Right renal cortex interstitium (tissue), 3 donors: ENCODE measurements around the gene PDP2. TPM values are rescaled to one million over a fixed set of nuclear protein-coding genes. Genes with fewer than 3 reads are reported as not detected.

Source experiments
- DNase-seq, 3 donors: peaks; one replicate each; pipeline ENCODE4 v3.0.0-alpha.2; 2013; ENCODE audit warnings: low read depth in 3 of 3, low spot score in 2 of 3
- polyA plus RNA-seq, 3 donors: library from polyadenylated mRNA; unstranded; fragments of 120-200 nt; gene quantifications; one replicate each; pipeline ENCODE4 v1.2.1, GENCODE V29; 2013; ENCODE audit not compliant: insufficient read length in 3 of 3

PDP2 gene, protein sequence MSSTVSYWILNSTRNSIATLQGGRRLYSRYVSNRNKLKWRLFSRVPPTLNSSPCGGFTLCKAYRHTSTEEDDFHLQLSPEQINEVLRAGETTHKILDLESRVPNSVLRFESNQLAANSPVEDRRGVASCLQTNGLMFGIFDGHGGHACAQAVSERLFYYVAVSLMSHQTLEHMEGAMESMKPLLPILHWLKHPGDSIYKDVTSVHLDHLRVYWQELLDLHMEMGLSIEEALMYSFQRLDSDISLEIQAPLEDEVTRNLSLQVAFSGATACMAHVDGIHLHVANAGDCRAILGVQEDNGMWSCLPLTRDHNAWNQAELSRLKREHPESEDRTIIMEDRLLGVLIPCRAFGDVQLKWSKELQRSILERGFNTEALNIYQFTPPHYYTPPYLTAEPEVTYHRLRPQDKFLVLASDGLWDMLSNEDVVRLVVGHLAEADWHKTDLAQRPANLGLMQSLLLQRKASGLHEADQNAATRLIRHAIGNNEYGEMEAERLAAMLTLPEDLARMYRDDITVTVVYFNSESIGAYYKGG
- polyA plus RNA-seq = 10 to 100 TPM; 12.3 to 12.9 (median 12.7) TPM

GRCh38 chr16:66880288-66881013 lies at the start of gene PDP2:
Gene PDP2 (plus strand): TSS chr16:66880515. CDS start chr16:66884285, 3,770 bp downstream.
- peak; percentile 86 to 92 (median 87) for DNase-seq

GRCh38 chr16:66832190-66832589 lies 48.1 kb upstream of the PDP2 start:
- no peak for DNase-seq

GRCh38 chr16:66832661-66833305 lies 47.5 kb upstream of the PDP2 start:
- DNase-seq = no peak

DNA sequence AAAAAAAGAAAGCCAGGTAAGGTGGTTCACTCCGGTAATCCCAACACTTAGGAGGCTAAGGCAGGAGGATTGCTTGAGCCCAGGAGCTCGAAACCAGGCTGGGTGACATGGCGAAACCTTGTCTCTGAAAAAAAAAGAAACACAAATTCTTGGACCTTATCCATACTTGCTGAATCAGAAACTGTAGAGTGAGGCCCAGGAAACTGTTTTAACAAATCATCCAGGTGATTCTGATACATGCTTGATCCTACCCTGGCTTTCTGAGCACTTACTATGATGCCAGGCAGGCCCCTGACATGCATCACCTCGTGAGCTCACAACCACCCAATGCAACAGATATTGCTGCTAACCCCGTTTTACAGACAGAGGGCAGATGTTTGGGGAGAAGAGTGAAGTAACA lies 45.6 kb upstream of the PDP2 start:
- DNase-seq = no peak

DNA sequence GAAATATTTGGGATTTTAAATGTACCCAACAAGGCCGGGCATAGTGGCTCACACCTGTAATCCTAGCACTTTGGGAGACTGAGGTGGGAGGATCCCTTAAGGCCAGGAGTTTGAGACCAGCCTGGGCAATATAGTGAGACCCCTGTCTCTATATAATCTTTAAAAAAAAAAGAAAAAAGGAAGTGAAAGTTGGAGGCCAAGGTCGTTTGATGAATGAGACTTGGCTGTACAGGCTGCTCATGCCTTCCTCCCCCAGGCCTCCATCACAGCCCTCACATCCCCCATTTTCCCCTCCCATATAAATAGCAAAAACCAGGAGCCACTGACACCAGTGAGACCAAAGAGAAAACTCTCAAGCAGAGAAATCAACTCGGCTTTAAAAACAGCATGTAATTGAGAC lies 39.4 kb upstream of the PDP2 start:
- DNase-seq = no peak

- DNase-seq = no peak
Measured at GRCh38 chr16:66841366-66841765, 38.9 kb upstream of the PDP2 start.

- no peak for DNase-seq
Measured at GRCh38 chr16:66842765-66843164, 37.5 kb upstream of the PDP2 start.

DNA sequence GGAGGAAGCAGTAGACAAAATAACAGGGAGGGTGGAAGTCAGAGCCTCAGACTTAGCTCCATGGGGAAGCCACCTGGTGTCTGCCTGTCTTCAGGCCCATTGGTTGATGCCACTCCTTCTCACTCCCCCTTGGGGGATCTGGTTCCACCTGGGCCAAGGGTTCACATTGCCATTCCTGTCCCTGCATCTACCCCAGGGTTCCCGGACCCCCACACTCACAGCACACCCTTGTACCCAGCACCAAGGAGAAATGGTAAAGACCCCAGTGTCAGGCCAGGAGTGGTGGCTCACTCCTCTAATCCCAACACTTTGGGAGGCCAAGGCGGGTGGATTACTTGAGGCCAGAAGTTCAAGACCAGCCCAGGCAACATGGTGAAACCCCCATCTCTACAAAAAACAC lies 37.1 kb upstream of the PDP2 start:
- DNase-seq = no peak

- DNase-seq = no peak
Measured at GRCh38 chr16:66844009-66844341, 36.3 kb upstream of the PDP2 start.

GRCh38 chr16:66844342-66845079 lies 35.8 kb upstream of the PDP2 start, which contains the start of gene CA7:
Gene CA7 (plus strand): TSS chr16:66844414. CDS start chr16:66844488, 74 bp downstream.
- DNase-seq = no peak

- DNase-seq = no peak
Measured at GRCh38 chr16:66845080-66845410, 35.3 kb upstream of the PDP2 start.

GRCh38 chr16:66845791-66846221 lies 34.5 kb upstream of the PDP2 start:
- no peak for DNase-seq

GRCh38 chr16:66846266-66846665 lies 34.0 kb upstream of the PDP2 start:
- no peak for DNase-seq

DNA sequence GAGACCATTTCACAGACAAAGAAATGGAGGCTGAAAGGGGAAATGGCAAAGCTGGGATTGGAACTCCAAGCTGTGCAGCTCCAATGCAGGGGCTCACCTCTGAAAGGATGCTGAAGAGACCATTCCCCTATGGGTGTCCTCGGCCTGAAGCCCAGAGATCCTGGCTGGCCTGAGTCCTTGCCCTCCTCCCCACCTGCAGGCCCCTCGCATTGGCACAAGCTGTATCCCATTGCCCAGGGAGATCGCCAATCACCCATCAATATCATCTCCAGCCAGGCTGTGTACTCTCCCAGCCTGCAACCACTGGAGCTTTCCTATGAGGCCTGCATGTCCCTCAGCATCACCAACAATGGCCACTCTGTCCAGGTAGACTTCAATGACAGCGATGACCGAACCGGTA lies 33.5 kb upstream of the PDP2 start:
- no peak for DNase-seq

GRCh38 chr16:66847533-66848067 lies 32.7 kb upstream of the PDP2 start:
- no peak for DNase-seq

DNA sequence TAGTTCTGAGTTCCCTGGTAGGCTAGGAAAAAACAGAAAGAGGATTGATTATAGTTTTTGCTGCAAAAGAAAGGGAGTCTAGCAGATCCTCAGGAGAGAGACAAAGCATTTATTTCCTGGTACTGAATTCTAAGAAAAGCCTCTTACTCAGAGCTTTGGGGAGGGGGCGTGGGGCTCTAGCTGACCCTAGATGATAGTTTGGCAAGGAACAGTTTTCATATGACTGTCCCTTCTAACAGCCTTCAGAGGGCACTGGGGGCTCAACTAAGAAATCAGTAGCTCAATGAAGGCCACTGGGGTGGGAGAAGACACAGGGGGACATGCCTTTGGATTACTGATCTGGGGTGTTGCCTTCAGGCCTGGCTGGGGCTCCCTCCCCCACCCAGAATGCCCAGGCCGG lies 32.1 kb upstream of the PDP2 start:
- DNase-seq = no peak

GRCh38 chr16:66849021-66849420 lies 31.3 kb upstream of the PDP2 start:
- no peak for DNase-seq

GRCh38 chr16:66849549-66849948 lies 30.8 kb upstream of the PDP2 start:
- DNase-seq = no peak

DNA sequence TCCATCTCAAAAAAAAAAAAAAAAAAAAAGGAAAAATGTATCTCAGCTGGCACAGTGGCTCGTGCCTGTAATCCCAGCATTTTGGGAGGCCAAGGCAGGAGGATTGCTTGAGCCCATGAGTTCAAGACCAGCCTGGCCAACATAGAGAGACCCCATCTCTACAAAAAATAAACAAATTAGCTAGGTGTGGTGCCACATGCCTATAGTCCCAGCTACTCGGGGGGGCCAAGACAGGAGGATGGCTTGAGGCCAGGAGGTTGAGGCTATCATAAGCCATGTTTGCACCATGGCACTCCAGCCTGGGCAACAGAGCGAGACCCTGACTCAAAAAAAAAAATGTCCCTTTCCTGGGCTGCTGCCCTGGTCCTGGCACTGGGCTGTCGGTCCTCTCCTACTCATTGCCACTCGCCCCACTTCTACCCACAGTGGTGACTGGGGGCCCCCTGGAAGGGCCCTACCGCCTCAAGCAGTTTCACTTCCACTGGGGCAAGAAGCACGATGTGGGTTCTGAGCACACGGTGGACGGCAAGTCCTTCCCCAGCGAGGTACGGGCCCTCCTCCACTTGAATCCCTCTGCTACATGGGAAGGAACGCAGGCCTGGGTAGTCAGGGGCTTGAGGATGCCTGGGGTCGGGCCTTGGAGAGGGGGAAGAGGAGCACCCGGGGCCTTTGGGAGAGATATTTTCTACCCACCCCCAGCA lies 30.1 kb upstream of the PDP2 start:
- no peak for DNase-seq
